ENCODE measurements around the gene KLF5.
A peak's percentile ranks its signal among the peaks of the same experiment; 100 is the strongest.

The KLF5 gene

DNA sequence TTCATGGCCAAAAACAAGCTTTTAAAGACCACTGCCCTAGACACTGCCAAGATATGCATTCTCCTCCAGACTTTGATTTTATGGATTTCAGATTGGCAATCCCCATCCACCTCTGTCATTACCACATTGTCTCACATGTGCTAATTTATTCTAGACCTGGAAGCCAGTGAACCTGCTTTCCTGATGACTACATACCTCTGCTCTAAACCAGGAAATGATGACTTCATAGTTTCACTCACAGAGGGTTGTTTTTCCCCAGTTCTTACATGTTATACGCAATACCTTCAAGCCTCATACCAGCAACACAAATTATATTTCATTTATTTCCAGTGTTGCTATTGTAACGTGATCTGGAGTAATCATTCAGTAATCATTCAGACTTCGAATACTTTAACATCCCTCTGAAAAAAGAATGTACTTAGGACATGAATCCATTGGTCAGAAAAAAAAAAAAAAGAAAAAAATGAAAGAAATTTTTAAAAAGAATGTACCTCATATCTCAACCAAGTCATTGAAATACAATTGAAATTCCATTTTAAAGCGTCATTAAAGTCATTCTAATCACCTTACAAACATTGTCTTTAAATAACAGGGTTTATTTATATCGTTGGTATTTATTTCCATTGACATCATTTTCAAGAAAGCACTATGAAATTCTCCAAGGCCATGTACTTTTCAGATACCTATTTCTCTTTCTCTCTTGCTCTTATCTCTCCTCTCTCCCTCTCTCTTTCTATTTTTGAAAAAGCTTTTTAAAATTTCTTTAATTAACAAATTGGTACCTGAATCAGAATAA, 33.4 kb upstream of the KLF5 start:
- Histone ChIP-seq H3K36me3 (ENCODE audit: control insufficient read depth in 2 of 2, insufficient read depth in 1 of 2, low read length in 2 of 2) (no peaks in the 10 kb centered on the region), H3K4me1 (ENCODE audit: control insufficient read depth, insufficient read depth, low read length) (no peaks in the 10 kb centered on the region), H3K4me3 (ENCODE audit: low read depth, low read length) (no peak overlapping the region), H3K9me3 (ENCODE audit: control insufficient read depth, insufficient read depth, low read depth, low read length) (no peaks in the 10 kb centered on the region), H3K27ac (ENCODE audit: extremely low read depth, low read depth, low read length) (no peak overlapping the region)
- TF ChIP-seq ZNF561 (tag by site-specific recombination; IDR thresholded peaks at IDR 0.05; ENCODE audit: borderline replicate concordance) (no peak), ZNF214 (tag by site-specific recombination; IDR thresholded peaks at IDR 0.05; ENCODE audit: borderline replicate concordance) (no peak), ZNF629 (tag by site-specific recombination; IDR thresholded peaks at IDR 0.05) (peak; percentile 61; the same call in 1 of the 2 replicates), ZBTB17 (tag by site-specific recombination; IDR thresholded peaks at IDR 0.05) (no peak), ZNF660 (tag by site-specific recombination; IDR thresholded peaks at IDR 0.05) (0 out of 2 replicates have a peak, but pooled peaks have one; percentile 30), ZNF658 (tag by site-specific recombination; IDR thresholded peaks at IDR 0.05) (no peak), ZNF133 (tag by site-specific recombination; IDR thresholded peaks at IDR 0.05) (no peak)
- TF ChIP-seq, protein P1, sequence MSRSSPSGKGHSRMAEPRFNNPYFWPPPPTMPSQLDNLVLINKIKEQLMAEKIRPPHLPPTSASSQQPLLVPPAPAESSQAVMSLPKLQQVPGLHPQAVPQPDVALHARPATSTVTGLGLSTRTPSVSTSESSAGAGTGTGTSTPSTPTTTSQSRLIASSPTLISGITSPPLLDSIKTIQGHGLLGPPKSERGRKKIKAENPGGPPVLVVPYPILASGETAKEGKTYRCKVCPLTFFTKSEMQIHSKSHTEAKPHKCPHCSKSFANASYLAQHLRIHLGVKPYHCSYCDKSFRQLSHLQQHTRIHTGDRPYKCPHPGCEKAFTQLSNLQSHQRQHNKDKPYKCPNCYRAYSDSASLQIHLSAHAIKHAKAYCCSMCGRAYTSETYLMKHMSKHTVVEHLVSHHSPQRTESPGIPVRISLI (tag by site-specific recombination; IDR thresholded peaks at IDR 0.05): peak; percentile 61; the same call in 1 of the 2 replicates
- ChIA-PET POLR2A (no interaction called here), CTCF (no interaction called here)

DNA sequence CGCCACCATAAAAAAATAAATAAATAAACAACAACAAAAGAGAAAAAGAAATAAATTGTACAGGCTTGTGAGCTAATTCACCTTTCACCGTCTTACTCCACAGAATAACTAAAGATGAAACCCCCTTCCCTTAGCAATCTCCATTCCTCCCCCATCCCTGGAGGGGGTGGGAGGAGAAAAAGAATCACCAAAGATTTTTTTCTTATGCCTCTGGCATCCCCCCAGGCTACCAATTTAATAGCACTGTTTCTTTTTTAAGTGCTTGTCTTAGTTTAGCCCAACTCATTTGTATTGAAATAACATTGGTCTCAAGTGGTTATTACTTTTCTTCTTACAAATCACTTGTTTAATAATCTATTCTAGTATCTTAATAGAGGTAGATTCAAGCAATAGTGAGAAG, 23.9 kb upstream of the KLF5 start:
- Histone ChIP-seq H3K4me3 (ENCODE audit: low read depth, low read length) (no peak overlapping the region), H3K9me3 (ENCODE audit: control insufficient read depth, insufficient read depth, low read depth, low read length) (no peaks in the 10 kb centered on the region), H3K27ac (ENCODE audit: extremely low read depth, low read depth, low read length) (no peak overlapping the region), H3K4me1 (ENCODE audit: control insufficient read depth, insufficient read depth, low read length) (no peaks in the 10 kb centered on the region), H3K36me3 (ENCODE audit: control insufficient read depth in 2 of 2, insufficient read depth in 1 of 2, low read length in 2 of 2) (no peaks in the 10 kb centered on the region)
- ChIA-PET POLR2A (no interaction called here), CTCF (interaction anchor here (0.7 kb wide), 1 partner anchor 10 kb away, joined by 3 read pairs; no protein-coding TSS in a partner anchor)
- TF ChIP-seq SETDB1 (IDR thresholded peaks at IDR 0.05; ENCODE audit: insufficient read length, low read length) (no peak), HOXA7 (CRISPR knock-in tag; IDR thresholded peaks at IDR 0.05; ENCODE audit: borderline replicate concordance) (no peak), GFI1B (tag by site-specific recombination; IDR thresholded peaks at IDR 0.05) (no peak), ZNF747 (tag by site-specific recombination; IDR thresholded peaks at IDR 0.05) (no peak), ZNF624 (tag by site-specific recombination; IDR thresholded peaks at IDR 0.05) (no peak), ZNF701 (tag by site-specific recombination; IDR thresholded peaks at IDR 0.05) (no peak), SP3 (tag by site-specific recombination; IDR thresholded peaks at IDR 0.05) (no peak), SP7 (tag by site-specific recombination; IDR thresholded peaks at IDR 0.05) (no peak), ZNF169 (tag by site-specific recombination; IDR thresholded peaks at IDR 0.05) (no peak), ZNF530 (tag by site-specific recombination; IDR thresholded peaks at IDR 0.05; ENCODE audit: low read depth) (no peak), ZNF223 (tag by site-specific recombination; IDR thresholded peaks at IDR 0.05) (no peak)
- TF ChIP-seq, protein P2, sequence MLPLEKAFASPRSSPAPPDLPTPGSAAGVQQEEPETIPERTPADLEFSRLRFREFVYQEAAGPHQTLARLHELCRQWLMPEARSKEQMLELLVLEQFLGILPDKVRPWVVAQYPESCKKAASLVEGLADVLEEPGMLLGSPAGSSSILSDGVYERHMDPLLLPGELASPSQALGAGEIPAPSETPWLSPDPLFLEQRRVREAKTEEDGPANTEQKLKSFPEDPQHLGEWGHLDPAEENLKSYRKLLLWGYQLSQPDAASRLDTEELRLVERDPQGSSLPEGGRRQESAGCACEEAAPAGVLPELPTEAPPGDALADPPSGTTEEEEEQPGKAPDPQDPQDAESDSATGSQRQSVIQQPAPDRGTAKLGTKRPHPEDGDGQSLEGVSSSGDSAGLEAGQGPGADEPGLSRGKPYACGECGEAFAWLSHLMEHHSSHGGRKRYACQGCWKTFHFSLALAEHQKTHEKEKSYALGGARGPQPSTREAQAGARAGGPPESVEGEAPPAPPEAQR (tag by site-specific recombination; IDR thresholded peaks at IDR 0.05): no peak
- TF ChIP-seq, protein P3, sequence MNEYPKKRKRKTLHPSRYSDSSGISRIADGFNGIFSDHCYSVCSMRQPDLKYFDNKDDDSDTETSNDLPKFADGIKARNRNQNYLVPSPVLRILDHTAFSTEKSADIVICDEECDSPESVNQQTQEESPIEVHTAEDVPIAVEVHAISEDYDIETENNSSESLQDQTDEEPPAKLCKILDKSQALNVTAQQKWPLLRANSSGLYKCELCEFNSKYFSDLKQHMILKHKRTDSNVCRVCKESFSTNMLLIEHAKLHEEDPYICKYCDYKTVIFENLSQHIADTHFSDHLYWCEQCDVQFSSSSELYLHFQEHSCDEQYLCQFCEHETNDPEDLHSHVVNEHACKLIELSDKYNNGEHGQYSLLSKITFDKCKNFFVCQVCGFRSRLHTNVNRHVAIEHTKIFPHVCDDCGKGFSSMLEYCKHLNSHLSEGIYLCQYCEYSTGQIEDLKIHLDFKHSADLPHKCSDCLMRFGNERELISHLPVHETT (tag by site-specific recombination; IDR thresholded peaks at IDR 0.05): no peak
